ENCODE results near the gene MAN2B1. TPM values are rescaled to one million over a fixed set of nuclear protein-coding genes. Genes with fewer than 3 reads are reported as not detected.
A peak's percentile ranks its signal among the peaks of the same experiment; 100 is the strongest.

MAN2B1 gene
- total and polyA plus RNA-seq, 2 of the 13 experiments (the other 11 are each of a cell fraction or from before 2014, with no cell fraction given): 23.6 to 23.8 TPM

DNA sequence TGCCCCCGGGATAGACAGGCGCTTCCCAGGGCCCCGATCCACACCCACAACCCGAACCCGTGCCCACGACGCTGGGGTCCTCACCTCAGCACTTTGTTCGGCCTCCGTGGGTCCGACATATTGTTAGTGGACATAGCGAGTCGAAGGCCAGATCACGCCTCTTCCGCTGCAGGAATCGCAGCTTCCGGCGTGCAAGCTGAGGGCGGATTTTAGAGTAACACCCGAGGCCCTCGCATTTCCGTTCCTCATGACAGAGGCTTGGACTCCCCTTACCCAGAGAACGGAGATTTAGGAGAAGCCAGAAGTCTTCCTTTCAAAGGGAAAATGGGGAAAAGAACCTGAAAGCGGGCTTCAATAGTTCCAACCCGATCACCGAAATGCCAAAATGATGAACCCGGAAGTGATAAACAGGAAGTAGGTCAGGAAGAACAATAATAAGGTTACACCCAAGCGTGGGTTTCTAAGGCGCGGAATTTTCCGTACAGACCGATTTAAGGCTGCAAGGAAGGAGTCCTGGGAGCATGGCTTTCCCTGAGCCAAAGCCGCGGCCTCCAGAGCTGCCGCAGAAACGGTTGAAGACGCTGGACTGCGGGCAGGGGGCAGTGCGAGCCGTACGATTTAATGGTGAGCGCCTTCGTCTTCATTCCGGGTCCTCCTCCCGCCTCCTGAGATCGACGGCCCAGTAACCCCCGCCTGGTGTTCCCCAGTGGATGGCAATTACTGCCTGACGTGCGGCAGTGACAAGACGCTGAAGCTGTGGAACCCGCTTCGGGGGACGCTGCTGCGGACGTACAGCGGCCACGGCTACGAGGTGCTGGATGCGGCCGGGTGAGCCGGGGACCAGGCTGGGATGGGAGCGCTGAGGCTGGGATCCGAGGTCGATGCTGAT, 3.0 kb upstream of the MAN2B1 start (continued):
- TF ChIP-seq ZFP1 (CRISPR knock-in tag; IDR thresholded peaks at IDR 0.05): no peak
- TF ChIP-seq KDM1A (CRISPR knock-in tag; IDR thresholded peaks at IDR 0.05): no peak
- 0 out of 2 replicates have a peak, but pooled peaks have one; percentile 57 for TF ChIP-seq ZSCAN9 (CRISPR knock-in tag; IDR thresholded peaks at IDR 0.05; ENCODE audit: borderline replicate concordance)
- TF ChIP-seq ZNF143 (CRISPR knock-in tag; IDR thresholded peaks at IDR 0.05): peak; percentile 69; the same call in 1 of the 2 replicates
- TF ChIP-seq, protein P1, sequence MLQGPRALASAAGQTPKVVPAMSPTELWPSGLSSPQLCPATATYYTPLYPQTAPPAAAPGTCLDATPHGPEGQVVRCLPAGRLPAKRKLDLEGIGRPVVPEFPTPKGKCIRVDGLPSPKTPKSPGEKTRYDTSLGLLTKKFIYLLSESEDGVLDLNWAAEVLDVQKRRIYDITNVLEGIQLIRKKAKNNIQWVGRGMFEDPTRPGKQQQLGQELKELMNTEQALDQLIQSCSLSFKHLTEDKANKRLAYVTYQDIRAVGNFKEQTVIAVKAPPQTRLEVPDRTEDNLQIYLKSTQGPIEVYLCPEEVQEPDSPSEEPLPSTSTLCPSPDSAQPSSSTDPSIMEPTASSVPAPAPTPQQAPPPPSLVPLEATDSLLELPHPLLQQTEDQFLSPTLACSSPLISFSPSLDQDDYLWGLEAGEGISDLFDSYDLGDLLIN (CRISPR knock-in tag; IDR thresholded peaks at IDR 0.05; ENCODE audit: borderline replicate concordance): no peak
- TF ChIP-seq, protein P2, sequence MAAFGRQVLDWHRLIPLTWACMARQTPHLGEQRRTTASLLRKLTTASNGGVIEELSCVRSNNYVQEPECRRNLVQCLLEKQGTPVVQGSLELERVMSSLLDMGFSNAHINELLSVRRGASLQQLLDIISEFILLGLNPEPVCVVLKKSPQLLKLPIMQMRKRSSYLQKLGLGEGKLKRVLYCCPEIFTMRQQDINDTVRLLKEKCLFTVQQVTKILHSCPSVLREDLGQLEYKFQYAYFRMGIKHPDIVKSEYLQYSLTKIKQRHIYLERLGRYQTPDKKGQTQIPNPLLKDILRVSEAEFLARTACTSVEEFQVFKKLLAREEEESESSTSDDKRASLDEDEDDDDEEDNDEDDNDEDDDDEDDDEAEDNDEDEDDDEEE (CRISPR knock-in tag; IDR thresholded peaks at IDR 0.05): peak; percentile 68; the same call in 1 of the 2 replicates
- peak; percentile 25; the same call in 1 of the 2 replicates for TF ChIP-seq NFYB (CRISPR knock-in tag; IDR thresholded peaks at IDR 0.05)
- no peak for TF ChIP-seq ZNF510 (CRISPR knock-in tag; IDR thresholded peaks at IDR 0.05; ENCODE audit: low read depth)
- TF ChIP-seq ZNF138 (CRISPR knock-in tag; IDR thresholded peaks at IDR 0.05; ENCODE audit: low read depth): no peak; the same call in 1 of the 2 replicates
- TF ChIP-seq ZC3H4 (CRISPR knock-in tag; IDR thresholded peaks at IDR 0.05; ENCODE audit: borderline replicate concordance): no peak
- TF ChIP-seq MBNL3 (CRISPR knock-in tag; conservative IDR thresholded peaks at IDR 0.05): no peak
- no peak; the same call in 1 of the 2 replicates for TF ChIP-seq ZBTB7B (CRISPR knock-in tag; IDR thresholded peaks at IDR 0.05)
- TF ChIP-seq ZNF607 (CRISPR knock-in tag; IDR thresholded peaks at IDR 0.05; ENCODE audit: borderline replicate concordance): peak; percentile 82; the same call in 1 of the 2 replicates
- TF ChIP-seq ZNF549 (CRISPR knock-in tag; IDR thresholded peaks at IDR 0.05): no peak
- no peak for TF ChIP-seq ZNF446 (CRISPR knock-in tag; IDR thresholded peaks at IDR 0.05)
- peak; percentile 56; the same call in 1 of the 2 replicates for TF ChIP-seq KLF6 (CRISPR knock-in tag; IDR thresholded peaks at IDR 0.05)
- no peak for TF ChIP-seq SATB2 (CRISPR knock-in tag; IDR thresholded peaks at IDR 0.05)
- no peak for TF ChIP-seq ZBTB21 (CRISPR knock-in tag; IDR thresholded peaks at IDR 0.05)
- TF ChIP-seq, protein P3, sequence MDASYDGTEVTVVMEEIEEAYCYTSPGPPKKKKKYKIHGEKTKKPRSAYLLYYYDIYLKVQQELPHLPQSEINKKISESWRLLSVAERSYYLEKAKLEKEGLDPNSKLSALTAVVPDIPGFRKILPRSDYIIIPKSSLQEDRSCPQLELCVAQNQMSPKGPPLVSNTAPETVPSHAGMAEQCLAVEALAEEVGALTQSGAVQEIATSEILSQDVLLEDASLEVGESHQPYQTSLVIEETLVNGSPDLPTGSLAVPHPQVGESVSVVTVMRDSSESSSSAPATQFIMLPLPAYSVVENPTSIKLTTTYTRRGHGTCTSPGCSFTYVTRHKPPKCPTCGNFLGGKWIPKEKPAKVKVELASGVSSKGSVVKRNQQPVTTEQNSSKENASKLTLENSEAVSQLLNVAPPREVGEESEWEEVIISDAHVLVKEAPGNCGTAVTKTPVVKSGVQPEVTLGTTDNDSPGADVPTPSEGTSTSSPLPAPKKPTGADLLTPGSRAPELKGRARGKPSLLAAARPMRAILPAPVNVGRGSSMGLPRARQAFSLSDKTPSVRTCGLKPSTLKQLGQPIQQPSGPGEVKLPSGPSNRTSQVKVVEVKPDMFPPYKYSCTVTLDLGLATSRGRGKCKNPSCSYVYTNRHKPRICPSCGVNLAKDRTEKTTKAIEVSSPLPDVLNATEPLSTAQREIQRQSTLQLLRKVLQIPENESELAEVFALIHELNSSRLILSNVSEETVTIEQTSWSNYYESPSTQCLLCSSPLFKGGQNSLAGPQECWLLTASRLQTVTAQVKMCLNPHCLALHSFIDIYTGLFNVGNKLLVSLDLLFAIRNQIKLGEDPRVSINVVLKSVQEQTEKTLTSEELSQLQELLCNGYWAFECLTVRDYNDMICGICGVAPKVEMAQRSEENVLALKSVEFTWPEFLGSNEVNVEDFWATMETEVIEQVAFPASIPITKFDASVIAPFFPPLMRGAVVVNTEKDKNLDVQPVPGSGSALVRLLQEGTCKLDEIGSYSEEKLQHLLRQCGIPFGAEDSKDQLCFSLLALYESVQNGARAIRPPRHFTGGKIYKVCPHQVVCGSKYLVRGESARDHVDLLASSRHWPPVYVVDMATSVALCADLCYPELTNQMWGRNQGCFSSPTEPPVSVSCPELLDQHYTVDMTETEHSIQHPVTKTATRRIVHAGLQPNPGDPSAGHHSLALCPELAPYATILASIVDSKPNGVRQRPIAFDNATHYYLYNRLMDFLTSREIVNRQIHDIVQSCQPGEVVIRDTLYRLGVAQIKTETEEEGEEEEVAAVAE (CRISPR knock-in tag; IDR thresholded peaks at IDR 0.05; ENCODE audit: borderline replicate concordance): no peak
- no peak; the same call in 1 of the 2 replicates for TF ChIP-seq ZKSCAN8 (CRISPR knock-in tag; IDR thresholded peaks at IDR 0.05; ENCODE audit: borderline replicate concordance)
- no peak for TF ChIP-seq MAZ (IDR thresholded peaks at IDR 0.05; ENCODE audit: borderline replicate concordance, low read depth, low read length)
- peak; percentile 53; the same call in 1 of the 2 replicates for TF ChIP-seq MAZ (CRISPR knock-in tag; IDR thresholded peaks at IDR 0.05; ENCODE audit: low read depth)
- peak; percentile 46; the same call in 1 of the 2 replicates for TF ChIP-seq GATA4 (IDR thresholded peaks at IDR 0.05; ENCODE audit: borderline replicate concordance, low read depth)
- TF ChIP-seq ZNF777 (CRISPR knock-in tag; IDR thresholded peaks at IDR 0.05): peak; percentile 40
- TF ChIP-seq ELF3 (CRISPR knock-in tag; IDR thresholded peaks at IDR 0.05): peak; percentile 62
- no peak for TF ChIP-seq IKZF1 (IDR thresholded peaks at IDR 0.05)

Measured in HepG2 (cell line).